HuH-7 (cell line): ENCODE data around the gene MROH8.

Experiments
- DNase-seq: peaks from one replicate; pipeline ENCODE4 v3.0.0; 2011; ENCODE audit warnings: low spot score

Gene MROH8

GRCh38 chr20:37178839-37179682, at the start of gene MROH8, which contains the start of gene RPN2:
TSS of gene MROH8 (minus strand) at chr20:37179548.
TSS of gene RPN2 (plus strand) at chr20:37179330. CDS start at chr20:37179357, 27 bp downstream.
- peak; percentile 93 for DNase-seq

DNA sequence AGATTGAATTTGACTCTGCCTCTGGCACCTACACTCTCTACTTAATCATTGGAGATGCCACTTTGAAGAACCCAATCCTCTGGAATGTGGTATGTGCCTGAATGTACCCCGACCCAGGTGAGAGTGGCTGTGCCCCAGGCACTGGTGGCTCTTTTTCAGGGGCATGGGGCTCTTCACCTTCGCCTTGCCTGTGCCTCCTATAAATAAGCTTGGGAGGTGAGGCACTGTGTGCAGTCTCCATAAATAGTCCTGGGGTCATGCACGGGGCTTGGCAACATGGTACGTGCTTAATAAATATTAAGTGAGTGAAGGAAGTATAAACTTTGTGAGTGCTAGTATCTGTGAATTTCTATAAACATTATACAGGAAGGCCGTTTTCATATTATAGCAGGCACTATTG, 49.3 kb upstream of the MROH8 start:
- DNase-seq: no peak

- no peak for DNase-seq
Observed at GRCh38 chr20:37228082-37228481, 48.7 kb upstream of the MROH8 start.

DNA sequence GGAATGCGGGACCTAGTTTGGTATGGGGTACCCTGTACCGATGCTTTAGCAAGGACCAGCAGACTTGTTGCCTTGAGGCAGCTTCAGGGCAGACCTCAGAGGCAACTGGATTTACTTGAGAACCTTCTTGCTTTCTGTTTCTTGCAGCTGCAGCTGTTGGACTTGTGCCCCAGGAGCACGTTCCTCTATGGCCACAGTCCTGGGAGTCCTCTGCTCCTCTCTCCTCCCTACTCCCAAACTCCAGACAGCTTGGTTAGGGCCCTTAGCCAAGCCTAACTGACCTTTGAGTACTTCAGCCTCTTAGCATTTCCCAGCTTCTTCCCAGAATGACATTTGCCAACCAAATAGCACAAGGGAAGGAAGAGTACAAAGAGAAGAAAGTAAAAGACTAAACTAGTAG, 47.5 kb upstream of the MROH8 start:
- DNase-seq: no peak

- no peak for DNase-seq
Observed at GRCh38 chr20:37225146-37225545, 45.8 kb upstream of the MROH8 start.

GRCh38 chr20:37223053-37223452, 43.7 kb upstream of the MROH8 start:
- DNase-seq: no peak

DNA sequence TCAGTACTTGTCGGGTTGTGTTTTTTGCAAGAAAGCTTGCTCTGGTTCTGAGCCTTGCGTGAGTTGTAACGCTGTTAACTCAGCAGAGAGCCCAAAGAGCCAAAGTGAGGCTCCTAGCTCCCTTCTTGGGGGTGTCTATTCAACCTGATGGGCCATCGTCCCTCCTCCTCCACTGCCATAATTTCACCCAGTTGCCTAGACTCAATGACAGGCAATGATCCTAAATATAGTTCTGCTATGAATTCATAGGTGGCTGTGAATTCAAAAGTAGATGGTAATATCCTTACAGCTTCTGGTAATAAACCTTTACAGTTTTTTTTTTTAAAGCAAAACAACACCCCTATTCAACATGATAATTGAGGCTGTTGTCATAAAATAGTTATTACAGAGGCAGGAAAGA, 42.7 kb upstream of the MROH8 start:
- no peak for DNase-seq

- no peak for DNase-seq
Observed at GRCh38 chr20:37220731-37221130, 41.4 kb upstream of the MROH8 start.

GRCh38 chr20:37219751-37220668, 40.7 kb upstream of the MROH8 start:
- DNase-seq: no peak

DNA sequence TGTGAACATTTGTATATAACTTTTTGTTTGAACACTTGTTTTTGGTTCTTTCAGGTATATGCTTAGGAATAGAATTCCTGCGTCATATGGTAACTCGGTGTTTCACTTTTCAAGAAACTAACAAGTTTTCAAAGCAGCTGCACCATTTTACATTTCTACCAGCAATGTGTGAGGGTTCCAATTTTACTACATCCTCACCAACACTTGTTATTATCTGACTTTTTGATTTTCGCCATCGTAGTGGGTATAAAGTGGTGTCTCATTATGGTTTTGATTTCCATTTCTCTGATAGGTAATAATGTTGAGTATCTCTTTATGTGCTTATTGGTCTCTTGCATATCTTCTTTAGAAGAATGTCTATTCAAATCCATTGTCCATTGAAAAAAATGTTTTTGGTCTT, 39.6 kb upstream of the MROH8 start:
- no peak for DNase-seq

- DNase-seq: no peak
Observed at GRCh38 chr20:37218441-37218840, 39.1 kb upstream of the MROH8 start.

GRCh38 chr20:37209661-37210314, 30.4 kb upstream of the MROH8 start:
- no peak for DNase-seq

- DNase-seq: no peak
Observed at GRCh38 chr20:37209193-37209592, 29.8 kb upstream of the MROH8 start.

DNA sequence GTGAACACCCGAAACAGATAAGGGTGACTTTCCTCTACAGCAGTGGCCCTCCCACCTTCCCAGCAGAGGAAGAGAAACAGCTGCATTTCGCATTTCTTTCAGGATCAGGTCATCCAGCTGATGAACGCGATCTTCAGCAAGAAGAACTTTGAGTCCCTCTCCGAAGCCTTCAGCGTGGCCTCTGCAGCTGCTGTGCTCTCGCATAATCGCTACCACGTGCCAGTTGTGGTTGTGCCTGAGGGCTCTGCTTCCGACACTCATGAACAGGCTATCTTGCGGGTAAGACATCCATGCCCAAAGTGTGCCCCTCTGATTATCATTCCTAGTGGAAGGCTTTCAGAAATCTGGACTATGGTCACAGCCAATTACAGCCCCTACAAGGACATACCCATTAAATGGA, 27.8 kb upstream of the MROH8 start:
- no peak for DNase-seq

GRCh38 chr20:37205794-37206193, 26.4 kb upstream of the MROH8 start:
- no peak for DNase-seq

GRCh38 chr20:37205130-37205529, 25.8 kb upstream of the MROH8 start:
- no peak for DNase-seq

- no peak for DNase-seq
Observed at GRCh38 chr20:37204056-37204455, 24.7 kb upstream of the MROH8 start.

- DNase-seq: peak; percentile 43
Observed at GRCh38 chr20:37202267-37202943, 23.1 kb upstream of the MROH8 start.

- no peak for DNase-seq
Observed at GRCh38 chr20:37201827-37202162, 22.4 kb upstream of the MROH8 start.

- DNase-seq: no peak
Observed at GRCh38 chr20:37200926-37201826, 21.8 kb upstream of the MROH8 start.

- no peak for DNase-seq
Observed at GRCh38 chr20:37200376-37200775, 21.0 kb upstream of the MROH8 start.
